SW 1271 (cell line): ENCODE results near the gene SIX6.

ENCODE experiments used
- DNase-seq, 2 experiments: peaks; one replicate each; lab custom pipeline; 2025; lab: John Stamatoyannopoulos, UW

The SIX6 gene

DNA sequence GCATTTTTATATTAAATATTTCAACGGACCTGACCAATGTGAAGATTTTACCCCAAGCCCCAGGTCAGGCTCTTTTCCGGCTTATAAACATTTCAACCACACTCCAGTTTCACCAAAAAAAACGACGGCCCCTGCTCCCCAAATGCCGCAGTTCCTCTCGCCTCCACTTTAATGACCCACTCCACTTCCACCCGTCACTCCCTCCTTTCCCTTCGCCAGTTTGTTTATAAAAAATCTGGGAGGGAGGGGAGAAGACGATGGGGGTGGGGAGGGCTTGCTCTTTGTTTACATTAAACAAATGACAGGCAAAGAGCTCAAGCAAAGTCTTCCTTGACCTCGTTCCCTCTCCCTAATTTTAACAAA, 5.4 kb downstream of the SIX6 start:
- no peak for DNase-seq

DNA sequence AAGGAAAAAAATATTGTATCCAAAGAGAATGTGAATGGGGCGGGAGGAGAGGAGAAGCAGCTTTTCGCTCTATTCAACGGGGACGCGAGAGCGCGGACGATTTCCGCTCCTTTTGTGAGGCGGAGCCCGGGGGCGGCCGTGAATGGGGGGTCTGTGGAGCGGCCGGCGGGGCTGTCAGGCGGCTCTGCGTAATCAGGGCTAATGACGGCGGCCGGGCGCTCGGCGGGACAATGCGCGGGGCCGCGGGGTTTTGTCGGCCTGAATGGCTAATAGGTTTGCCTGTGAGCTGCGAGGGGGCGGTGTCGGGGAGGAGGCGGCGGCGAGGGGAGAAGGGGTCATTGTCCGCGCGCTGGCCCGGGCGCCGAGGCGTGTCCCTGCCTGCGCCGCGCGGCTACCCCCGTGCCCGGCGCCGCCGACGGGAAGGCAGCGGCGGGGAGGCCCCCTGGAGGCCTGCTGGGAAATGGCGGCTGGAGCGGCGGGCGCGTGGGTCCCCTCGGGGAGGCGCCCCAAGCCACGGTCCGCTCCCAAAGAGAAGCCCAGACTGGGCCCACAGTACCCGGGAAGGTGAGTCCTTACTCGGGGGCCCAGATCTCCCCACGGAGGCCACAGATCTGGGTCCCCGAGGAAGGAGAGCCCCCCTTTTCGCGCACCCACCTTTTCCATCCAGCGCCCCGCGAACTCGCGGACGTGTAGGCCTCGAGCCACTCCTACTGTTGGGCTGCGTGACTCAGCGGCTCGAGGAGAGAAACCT, 6.0 kb downstream of the SIX6 start:
- DNase-seq: peak in 1 of 2 experiments; percentile 26

GRCh38 chr14:60515511-60516289, 6.8 kb downstream of the SIX6 start:
- no peak for DNase-seq

DNA sequence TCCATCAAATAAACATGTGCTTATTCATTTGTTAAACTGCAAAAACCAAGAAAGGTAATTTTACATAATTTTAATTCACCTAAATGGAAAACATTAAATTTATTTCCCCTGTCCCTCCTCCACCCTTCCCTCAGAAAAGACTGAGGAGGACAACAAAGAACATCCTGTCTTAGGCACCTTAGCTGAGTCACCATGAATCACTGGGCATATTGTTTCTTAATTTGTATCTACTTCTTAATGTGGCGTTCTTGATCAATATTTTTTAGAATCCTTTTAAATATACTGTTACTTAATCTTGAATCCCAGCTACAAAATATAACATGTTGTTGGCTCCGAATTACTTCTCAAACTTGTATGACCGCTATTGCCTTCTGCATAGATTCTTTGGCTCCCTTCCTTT, 23.5 kb downstream of the SIX6 start:
- DNase-seq: no peak

GRCh38 chr14:60537663-60538062, 28.7 kb downstream of the SIX6 start:
- no peak for DNase-seq

DNA sequence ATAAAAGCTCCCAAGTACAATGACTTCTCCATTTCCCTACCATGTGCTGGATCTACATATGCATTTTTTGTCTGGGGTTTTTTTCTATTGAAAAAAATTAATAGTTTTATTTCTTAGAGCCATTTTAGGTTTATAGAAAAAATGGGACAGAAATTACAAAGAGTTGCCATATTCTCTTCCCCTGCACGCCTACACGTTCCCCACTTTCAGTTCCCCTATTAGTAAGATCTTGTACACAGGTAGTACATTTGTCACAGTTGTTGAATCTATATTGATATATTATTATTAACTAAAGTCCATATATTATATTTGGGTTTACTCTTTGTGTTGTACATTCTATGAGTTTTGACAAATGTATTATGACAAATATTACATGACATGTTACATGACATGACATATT, 35.7 kb downstream of the SIX6 start:
- no peak for DNase-seq

GRCh38 chr14:60553808-60554207, 44.9 kb downstream of the SIX6 start:
- no peak for DNase-seq

GRCh38 chr14:60561845-60562746, 53.1 kb downstream of the SIX6 start:
- peak; percentile 33 to 80 for DNase-seq
